Stomach (tissue), 9 donors: Measurements from ENCODE around the gene PARD6G. TPM values are rescaled to one million over a fixed set of nuclear protein-coding genes. Genes with fewer than 3 reads are reported as not detected.
A peak's percentile ranks its signal among the peaks of the same experiment; 100 is the strongest.

ENCODE experiments used
- DNase-seq, 2 donors: peaks; one replicate each; pipeline versions ENCODE4 v3.0.0 to v3.0.0-alpha.2; 2013 to 2019
- H3K27ac ChIP-seq, 5 donors: fragments of 200-600 bp in 4 of 5; sonication (generic) in 4 of 5; one replicate each; pipeline ENCODE4 v1.5.1; 2013 to 2019; ENCODE audit warnings: mild to moderate bottlenecking in 1 of 5, moderate library complexity in 1 of 5
- H3K27me3 ChIP-seq, 3 donors: fragments of 200-600 bp; sonication (generic); one replicate each; pipeline ENCODE4 v1.5.1; 2017 to 2019; ENCODE audit warnings: mixed run types in 1 of 3
- H3K36me3 ChIP-seq, 4 donors: fragments of 200-600 bp; sonication (generic); 1 replicate in 3 of 4; 2 replicates in 1 of 4; pipeline ENCODE4 v1.5.1; 2016 to 2019
- H3K4me1 ChIP-seq, 4 donors: fragments of 200-600 bp; sonication (generic); one replicate each; pipeline ENCODE4 v1.5.1; 2016 to 2019
- H3K4me3 ChIP-seq, 4 donors: fragments of 200-600 bp; sonication (generic) in 3 of 4; one replicate each; pipeline ENCODE4 v1.5.1; 2016 to 2019; ENCODE audit warnings: mild to moderate bottlenecking in 1 of 4
- H3K9me3 ChIP-seq, 4 donors: fragments of 200-600 bp; sonication (generic); one replicate each; pipeline ENCODE4 v1.5.1; 2016 to 2019
- CTCF ChIP-seq, 7 experiments: fragments of 450-650 bp in 4 of 7; fragments of 200-600 bp in 3 of 7; sonication (generic) in 3 of 7; IDR thresholded peaks; one replicate each; pipeline ENCODE4 v1.5.1; 2016 to 2019; ENCODE audit warnings: antibody characterized with exemption in 7 of 7, control low read depth in 2 of 7, mild to moderate bottlenecking in 1 of 7
- EP300 ChIP-seq: sonication (generic); formaldehyde crosslinking; IDR thresholded peaks from one replicate; pipeline ENCODE4 v1.6.1; 2017; ENCODE audit warnings: antibody characterized with exemption
- POLR2A ChIP-seq, 4 donors: fragments of 450-650 bp; IDR thresholded peaks; one replicate each; pipeline ENCODE4 v1.6.1; 2016; ENCODE audit warnings: antibody characterized with exemption in 4 of 4, control low read depth in 2 of 4, mild to moderate bottlenecking in 1 of 4, moderate library complexity in 1 of 4
- POLR2AphosphoS5 ChIP-seq, 3 donors: sonication (generic); formaldehyde crosslinking; IDR thresholded peaks; one replicate each; pipeline ENCODE4 v1.6.1; 2016; ENCODE audit warnings: antibody characterized with exemption in 3 of 3
- WGBS, 5 donors: extraction: QIAGEN DNeasy Blood & Tissue Kit in 3 of 5; methylation state at CpG; one replicate each; pipeline versions ENCODE4 v1.1.5 to v1.1.7; 2013 to 2018; 5-methylcytosine and 5-hydroxymethylcytosine counted together
- intact Hi-C: fragments of 100-400 bp; cut with DNase I; formaldehyde crosslinking; loops from one replicate; pipeline ENCODE4 v1.15.1; 2023; ENCODE audit warnings: low total_unique reads
- polyA plus RNA-seq, 3 donors: library from polyadenylated mRNA; stranded (reverse); fragments of 200-250 nt; gene quantifications; one replicate each; pipeline ENCODE4 v1.2.3, GENCODE V29; 2013
- total RNA-seq, 5 donors: library from RNA; depleted of rRNA; stranded (reverse); fragments of >200 nt; gene quantifications; one replicate each; pipeline versions ENCODE4 v1.1.0 to v1.2.3, GENCODE V29; 2014 to 2016
- donor health status: healthy with polysubstance abuse.
- donor health status: Bipolar disorder and iron deficiency.
- donor health status: healthy.

Gene PARD6G
- total and polyA plus RNA-seq, 8 donors = 1.5 to 15.9 (median 3.9) TPM

DNA sequence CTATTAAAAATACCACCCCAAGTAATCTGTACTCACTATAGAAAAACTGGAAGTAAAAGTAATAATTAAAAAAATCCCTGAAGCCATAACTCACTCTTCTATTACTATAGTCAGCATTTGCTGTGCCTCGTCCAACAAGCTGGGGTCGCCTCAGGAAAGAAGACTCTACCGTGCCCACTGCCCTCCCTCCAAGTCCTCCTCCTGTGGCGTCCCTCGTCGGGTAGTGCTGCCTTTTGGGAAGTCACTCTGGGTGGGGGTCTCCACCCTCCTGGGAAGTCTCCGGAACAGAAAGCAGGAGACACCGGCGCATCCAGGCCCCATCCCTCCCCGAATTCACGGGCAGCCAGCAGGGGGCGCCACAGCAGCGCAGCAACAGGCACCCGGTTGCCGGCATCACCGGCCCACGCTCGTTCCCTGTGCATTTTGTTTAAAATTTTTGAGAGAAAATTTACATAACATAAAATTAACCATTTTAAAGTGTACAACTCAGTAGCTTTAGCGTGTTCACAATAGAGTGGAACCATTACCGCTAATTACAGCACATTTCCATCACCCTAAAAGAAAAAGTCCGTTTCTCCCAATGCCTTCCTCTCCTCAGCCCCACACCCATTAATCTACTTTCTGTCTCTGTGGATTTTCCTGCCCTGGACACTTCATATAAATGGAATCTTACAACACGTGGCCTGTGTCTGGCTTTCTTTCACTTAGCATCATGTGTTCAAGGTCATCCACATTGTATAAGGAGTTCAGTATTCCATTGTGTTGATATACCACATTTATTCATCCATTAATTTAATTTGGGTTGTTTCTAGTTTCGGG, 76.1 kb downstream of the PARD6G start:
- DNase-seq = peak; percentile 61 to 72
- WGBS, 5 donors = 28 to 45% (median 42%) methylated on average over 21 to 23 of the region's 23 CpGs
- no peaks in the 10 kb centered on the region for H3K9me3 ChIP-seq
- peak overlapping the region in 1 of 5 donors; percentile 27 for H3K27ac ChIP-seq
- H3K27me3 ChIP-seq = peaks cover 0 to 8% (median 4%) of the 10 kb centered on the region in 3 donors
- H3K36me3 ChIP-seq = no peaks in the 10 kb centered on the region
- intact Hi-C loops = no loop called here
- peaks cover 0 to 13% (median 6%) of the 10 kb centered on the region in 4 donors for H3K4me1 ChIP-seq
- H3K4me3 ChIP-seq = peak overlapping the region in 3 of 4 donors; percentile 19 to 25 (median 22)
- TF ChIP-seq POLR2A (IDR thresholded peaks at IDR 0.05) (no peak), CTCF (IDR thresholded peaks at IDR 0.05) (peak in 5 of 7 experiments; percentile 40 to 80 (median 61)), POLR2AphosphoS5 (IDR thresholded peaks at IDR 0.05) (no peak)

DNA sequence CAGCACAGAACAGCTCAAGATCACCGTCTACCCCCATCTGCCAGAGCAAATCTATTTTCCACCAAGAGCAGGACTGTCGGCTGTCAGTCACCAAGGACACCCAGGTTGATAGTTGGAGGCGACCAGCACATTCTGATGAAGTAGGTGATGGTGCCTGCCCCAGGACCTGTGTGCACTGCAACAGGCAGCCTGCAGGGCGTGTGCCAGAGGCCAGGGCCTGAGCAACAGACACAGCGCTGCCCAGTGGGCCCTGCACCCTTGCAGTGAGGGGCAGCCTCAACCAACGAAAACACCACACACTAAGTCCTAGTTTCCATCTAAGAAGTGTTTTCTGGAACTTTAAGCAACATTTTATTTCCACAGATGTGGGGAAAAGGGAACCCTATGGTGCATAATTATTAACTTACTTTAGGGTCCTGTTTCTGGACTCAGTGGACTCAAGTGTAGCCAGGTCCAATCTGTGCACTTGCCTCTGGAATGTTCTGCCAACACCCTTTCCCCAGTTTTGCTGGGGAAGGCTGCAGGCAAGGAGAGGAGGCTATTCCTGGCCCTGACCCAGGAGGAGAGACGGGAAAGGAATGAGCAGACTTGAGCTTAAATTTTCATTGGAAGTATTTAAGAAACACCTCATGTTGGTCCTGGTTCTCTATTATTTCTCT, 76.8 kb downstream of the PARD6G start:
- WGBS, 5 donors = 77 to 90% (median 86%) methylated on average over 5 to 7 of the region's 7 CpGs
- Histone ChIP-seq H3K4me3 (peak overlapping the region in 1 of 4 donors; percentile 19), H3K9me3 (peaks cover 2 to 6% (median 5%) of the 10 kb centered on the region in 4 donors), H3K27ac (no peak overlapping the region), H3K4me1 (peaks cover 0 to 13% (median 6%) of the 10 kb centered on the region in 4 donors), H3K27me3 (peaks cover 0 to 8% (median 4%) of the 10 kb centered on the region in 3 donors), H3K36me3 (no peaks in the 10 kb centered on the region)
- DNase-seq = no peak
- TF ChIP-seq CTCF (IDR thresholded peaks at IDR 0.05) = no peak
- intact Hi-C loops = no loop called here

GRCh38 chr18:80169607-80170006, 77.7 kb downstream of the PARD6G start:
- TF ChIP-seq EP300 (no peak), POLR2AphosphoS5 (IDR thresholded peaks at IDR 0.05) (no peak), CTCF (IDR thresholded peaks at IDR 0.05) (no peak), POLR2A (IDR thresholded peaks at IDR 0.05) (no peak)
- no peak for DNase-seq
- no peak overlapping the region for H3K4me3 ChIP-seq
- H3K27ac ChIP-seq = no peak overlapping the region
- peaks cover 0 to 13% (median 6%) of the 10 kb centered on the region in 4 donors for H3K4me1 ChIP-seq
- peaks cover 0 to 8% (median 4%) of the 10 kb centered on the region in 3 donors for H3K27me3 ChIP-seq
- WGBS, 5 donors = 84 to 95% (median 93%) methylated on average over 17 of the region's 17 CpGs
- intact Hi-C loops = no loop called here
- no peaks in the 10 kb centered on the region for H3K36me3 ChIP-seq
- peaks cover 3 to 15% (median 10%) of the 10 kb centered on the region in 4 donors for H3K9me3 ChIP-seq

GRCh38 chr18:80168982-80169381, 78.3 kb downstream of the PARD6G start:
- Histone ChIP-seq H3K4me1 (peaks cover 0 to 13% (median 6%) of the 10 kb centered on the region in 4 donors), H3K4me3 (no peak overlapping the region), H3K9me3 (peaks cover 3 to 20% (median 14%) of the 10 kb centered on the region in 4 donors), H3K27ac (no peak overlapping the region), H3K36me3 (no peaks in the 10 kb centered on the region), H3K27me3 (peaks cover 0 to 8% (median 4%) of the 10 kb centered on the region in 3 donors)
- WGBS, 5 donors = 88 to 92% (median 89%) methylated on average over 8 to 15 of the region's 15 CpGs
- TF ChIP-seq POLR2AphosphoS5 (IDR thresholded peaks at IDR 0.05) (no peak), POLR2A (IDR thresholded peaks at IDR 0.05) (no peak), CTCF (IDR thresholded peaks at IDR 0.05) (no peak), EP300 (no peak)
- intact Hi-C loops = no loop called here
- peak in 1 of 2 donors; percentile 13 for DNase-seq
